HEK293T (cell line): Measurements from ENCODE around the gene ZNF362.

Experiments used
- CTCF ChIA-PET: fragments of 350-600 bp; formaldehyde crosslinking; extraction: SDS; loops from one replicate; lab custom pipeline; 2021; ENCODE audit warnings: antibody characterized with exemption, inconsistent platforms; lab: Yijun Ruan, JAX
- POLR2A ChIA-PET: fragments of 350-600 bp; formaldehyde crosslinking; extraction: SDS; loops from one replicate; lab custom pipeline; 2020; ENCODE audit warnings: antibody characterized with exemption, inconsistent platforms; lab: Yijun Ruan, JAX
- DNase-seq: peaks from one replicate; pipeline ENCODE4 v3.0.0; 2012; ENCODE audit warnings: mixed read lengths; ENCODE audit errors: extremely low spot score
- ARNT ChIP-seq: fragments of 450-650 bp; IDR thresholded peaks from 2 replicates; pipeline ENCODE4 v1.6.1; 2017; ENCODE audit warnings: mild to moderate bottlenecking
- BHLHE40 ChIP-seq: fragments of 450-650 bp; IDR thresholded peaks from 2 replicates; pipeline ENCODE4 v1.6.1; 2016; ENCODE audit warnings: mild to moderate bottlenecking, moderate library complexity, borderline replicate concordance
- CTBP1 ChIP-seq: fragments of 450-650 bp; IDR thresholded peaks from 2 replicates; pipeline ENCODE4 v1.6.1; 2016; ENCODE audit warnings: borderline replicate concordance
- ELF4 ChIP-seq: fragments of 450-650 bp; IDR thresholded peaks from 2 replicates; pipeline ENCODE4 v1.6.1; 2017; ENCODE audit warnings: antibody characterized with exemption
- FOXA1 ChIP-seq: fragments of 450-650 bp; IDR thresholded peaks from 2 replicates; pipeline ENCODE4 v1.6.1; 2016; ENCODE audit warnings: mild to moderate bottlenecking
- FOXK2 ChIP-seq: fragments of 450-650 bp; IDR thresholded peaks from 2 replicates; pipeline ENCODE4 v1.6.1; 2016; ENCODE audit warnings: mild to moderate bottlenecking
- FOXM1 ChIP-seq: fragments of 450-650 bp; IDR thresholded peaks from 2 replicates; pipeline ENCODE4 v1.6.1; 2017; ENCODE audit warnings: mild to moderate bottlenecking, borderline replicate concordance
- HDGF ChIP-seq: fragments of 450-650 bp; IDR thresholded peaks from 2 replicates; pipeline ENCODE4 v1.6.1; 2017; ENCODE audit warnings: antibody characterized with exemption, borderline replicate concordance
- L3MBTL2 ChIP-seq: fragments of 450-650 bp; conservative IDR thresholded peaks from 2 replicates; pipeline ENCODE4 v1.6.1; 2016; ENCODE audit warnings: mild to moderate bottlenecking
- LEF1 ChIP-seq: fragments of 450-650 bp; IDR thresholded peaks from 2 replicates; pipeline ENCODE4 v1.6.1; 2017; ENCODE audit warnings: mild to moderate bottlenecking, borderline replicate concordance
- NFRKB ChIP-seq: fragments of 450-650 bp; IDR thresholded peaks from 2 replicates; pipeline ENCODE4 v1.6.1; 2016; ENCODE audit warnings: mild to moderate bottlenecking, moderate library complexity
- SP1 ChIP-seq: fragments of 450-650 bp; IDR thresholded peaks from 2 replicates; pipeline ENCODE4 v1.6.1; 2017
- SUZ12 ChIP-seq: fragments of 450-650 bp; IDR thresholded peaks from 2 replicates; pipeline ENCODE4 v1.6.1; 2016; ENCODE audit warnings: mild to moderate bottlenecking
- TARDBP ChIP-seq: fragments of 450-650 bp; IDR thresholded peaks from 2 replicates; pipeline ENCODE4 v1.6.1; 2016
- ZNF384 ChIP-seq: fragments of 450-650 bp; IDR thresholded peaks from 2 replicates; pipeline ENCODE4 v1.6.1; 2016
- TF ChIP-seq, protein P1 (sequence below): fragments of 450-650 bp; IDR thresholded peaks from 2 replicates; pipeline ENCODE4 v1.6.1; 2016

The ZNF362 gene

GRCh38 chr1:33273406-33273805 lies 17.1 kb downstream of the ZNF362 start:
- ChIA-PET POLR2A (interaction anchor here (0.9 to 1.7 kb wide), 2 partner anchors 76 to 146 kb away, joined by 3 to 4 read pairs; no protein-coding TSS in a partner anchor), CTCF (interaction anchor here (1.0 kb wide), 1 partner anchor 22 kb away, joined by 3 read pairs; no protein-coding TSS in a partner anchor)
- DNase-seq = no peak
- TF ChIP-seq ELF4 (no peak), FOXA1 (no peak)

GRCh38 chr1:33273961-33274371 lies 17.7 kb downstream of the ZNF362 start:
- POLR2A ChIA-PET = interaction anchor here (0.9 to 1.7 kb wide), 2 partner anchors 76 to 147 kb away, joined by 3 to 4 read pairs; no protein-coding TSS in a partner anchor

DNA sequence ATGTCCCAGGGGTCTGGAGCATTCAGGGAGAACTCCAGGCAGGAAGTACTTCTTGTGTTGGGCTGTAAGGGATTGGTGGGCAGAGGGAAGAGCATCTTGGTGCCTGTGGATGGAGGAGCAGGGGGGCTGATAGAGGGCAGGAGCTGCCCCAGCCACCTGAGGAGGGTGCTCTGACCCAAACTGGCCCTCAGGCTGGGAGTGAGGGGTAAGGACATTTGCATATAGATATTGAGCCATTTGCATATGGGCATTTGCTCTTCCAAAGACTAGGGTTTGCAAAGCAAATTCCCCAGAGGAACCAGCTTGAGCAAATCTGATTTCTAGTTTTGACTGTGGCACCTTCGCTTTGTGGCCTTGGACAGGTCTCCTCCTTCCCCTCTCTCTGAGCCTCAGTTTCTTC lies 18.2 kb downstream of the ZNF362 start:
- no peak for DNase-seq
- TF ChIP-seq FOXA1 (no peak), TARDBP (no peak), SUZ12 (no peak), BHLHE40 (no peak), ELF4 (no peak), ZNF384 (no peak), NFRKB (no peak), CTBP1 (no peak), ARNT (no peak), LEF1 (no peak), HDGF (no peak)
- POLR2A ChIA-PET = interaction anchor here (1.7 kb wide), 1 partner anchor 147 kb away, joined by 4 read pairs; no protein-coding TSS in a partner anchor
- CTCF ChIA-PET = no interaction called here

More at GRCh38 chr1:33273961-33274371, 17.7 kb downstream of the ZNF362 start:
- TF ChIP-seq LEF1 = no peak
- TF ChIP-seq CTBP1 = no peak
- no peak for TF ChIP-seq TARDBP
- TF ChIP-seq BHLHE40 = no peak
- TF ChIP-seq NFRKB = no peak
- no peak for TF ChIP-seq HDGF
- TF ChIP-seq SP1 = no peak
- no peak for TF ChIP-seq ARNT
- no peak for TF ChIP-seq FOXK2
- CTCF ChIA-PET = interaction anchor here (1.0 kb wide), 1 partner anchor 21 kb away, joined by 3 read pairs; no protein-coding TSS in a partner anchor
- DNase-seq = no peak

GRCh38 chr1:33275195-33275594 lies 18.9 kb downstream of the ZNF362 start:
- ChIA-PET POLR2A (interaction anchor here (1.7 kb wide), 1 partner anchor 148 kb away, joined by 4 read pairs; no protein-coding TSS in a partner anchor), CTCF (no interaction called here)
- no peak for DNase-seq
- no peak for TF ChIP-seq HDGF
- 0 out of 2 replicates have a peak, but pooled peaks have one; percentile 2 for TF ChIP-seq ARNT

DNA sequence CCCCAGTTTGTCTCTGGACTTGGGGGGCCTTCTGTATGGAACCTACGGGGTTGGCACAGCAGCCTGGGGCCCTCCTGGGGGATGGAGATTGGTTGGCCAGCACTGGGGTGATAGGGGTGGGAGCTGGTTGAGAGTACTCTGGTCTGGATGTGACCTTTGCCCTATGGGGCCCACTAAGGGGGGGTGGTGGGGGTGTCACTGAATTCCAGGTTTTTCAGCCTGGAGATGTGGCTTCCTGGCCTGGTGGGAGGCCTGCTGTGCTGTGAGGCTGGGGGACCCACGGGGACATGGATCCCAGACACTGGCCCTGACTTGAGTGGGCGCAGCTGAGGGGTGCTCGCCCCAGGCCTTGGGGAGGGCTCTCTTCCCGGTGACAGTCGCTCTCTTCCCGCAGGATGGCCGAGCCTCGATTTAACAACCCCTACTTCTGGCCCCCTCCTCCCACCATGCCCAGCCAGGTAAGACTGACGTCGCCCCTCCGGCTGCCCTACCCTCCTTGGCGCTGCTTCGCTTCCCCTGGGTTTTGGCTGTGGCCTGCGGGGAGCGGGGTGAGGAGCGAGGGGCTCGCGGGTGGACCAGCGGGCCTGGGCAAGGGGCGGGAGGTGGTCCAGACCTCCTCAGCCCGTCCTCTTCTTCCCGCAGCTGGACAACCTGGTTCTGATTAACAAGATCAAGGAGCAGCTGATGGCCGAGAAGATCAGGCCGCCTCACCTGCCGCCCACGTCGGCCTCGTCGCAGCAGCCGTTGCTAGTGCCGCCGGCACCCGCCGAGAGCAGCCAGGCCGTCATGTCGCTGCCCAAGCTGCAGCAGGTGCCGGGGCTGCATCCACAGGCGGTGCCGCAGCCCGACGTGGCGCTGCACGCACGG lies 19.6 kb downstream of the ZNF362 start:
- no peak for TF ChIP-seq NFRKB
- TF ChIP-seq ARNT = no peak
- TF ChIP-seq L3MBTL2 = no peak
- no peak for TF ChIP-seq FOXK2
- no peak for TF ChIP-seq LEF1
- no peak for TF ChIP-seq SUZ12
- no peak for TF ChIP-seq BHLHE40
- no peak for DNase-seq
- CTCF ChIA-PET = no interaction called here
- POLR2A ChIA-PET = no interaction called here

DNA sequence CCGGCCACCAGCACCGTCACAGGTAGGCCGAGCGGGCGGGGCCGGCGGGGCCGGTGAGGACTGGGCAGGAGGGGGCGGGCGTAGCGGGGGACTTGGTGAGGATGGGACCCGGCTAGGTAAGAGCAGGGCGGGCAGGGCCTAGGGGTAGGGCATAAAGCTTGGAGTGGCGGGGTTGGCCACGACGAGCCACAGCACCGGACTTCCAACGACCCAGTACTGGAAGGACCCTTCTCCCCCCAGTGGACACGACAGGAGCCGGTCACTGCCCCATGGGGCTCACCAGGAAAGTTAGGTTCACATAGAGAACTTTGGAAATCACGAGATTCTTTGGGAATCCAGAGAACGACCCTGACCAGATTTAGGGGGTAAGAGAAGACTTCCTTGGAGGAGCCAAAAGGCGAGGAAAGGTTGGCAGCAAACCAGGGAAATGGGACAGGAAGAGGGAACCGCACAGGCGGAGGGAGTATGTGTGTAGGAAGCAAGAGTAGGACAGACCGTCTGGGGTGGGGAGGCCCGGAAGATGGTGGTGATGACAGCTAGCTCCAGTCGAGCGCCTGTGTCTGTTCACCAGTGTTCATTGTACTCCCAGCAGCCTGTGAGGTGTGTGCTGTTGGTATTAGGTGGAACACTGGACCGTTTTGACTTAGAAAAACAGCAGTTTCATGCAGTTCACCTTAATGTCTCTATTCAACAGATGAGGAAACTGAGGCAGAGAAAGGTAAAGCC lies 20.4 kb downstream of the ZNF362 start:
- ChIA-PET CTCF (no interaction called here), POLR2A (no interaction called here)
- no peak for DNase-seq
- no peak for TF ChIP-seq L3MBTL2
- TF ChIP-seq SP1 = no peak
- TF ChIP-seq ZNF384 = no peak
- no peak for TF ChIP-seq ELF4
- no peak for TF ChIP-seq LEF1
- TF ChIP-seq NFRKB = no peak
- no peak for TF ChIP-seq SUZ12
- TF ChIP-seq TARDBP = no peak
- TF ChIP-seq BHLHE40 = no peak
- TF ChIP-seq HDGF = no peak
- no peak for TF ChIP-seq FOXA1
- TF ChIP-seq ARNT = no peak
- TF ChIP-seq CTBP1 = no peak
- TF ChIP-seq, protein P1, sequence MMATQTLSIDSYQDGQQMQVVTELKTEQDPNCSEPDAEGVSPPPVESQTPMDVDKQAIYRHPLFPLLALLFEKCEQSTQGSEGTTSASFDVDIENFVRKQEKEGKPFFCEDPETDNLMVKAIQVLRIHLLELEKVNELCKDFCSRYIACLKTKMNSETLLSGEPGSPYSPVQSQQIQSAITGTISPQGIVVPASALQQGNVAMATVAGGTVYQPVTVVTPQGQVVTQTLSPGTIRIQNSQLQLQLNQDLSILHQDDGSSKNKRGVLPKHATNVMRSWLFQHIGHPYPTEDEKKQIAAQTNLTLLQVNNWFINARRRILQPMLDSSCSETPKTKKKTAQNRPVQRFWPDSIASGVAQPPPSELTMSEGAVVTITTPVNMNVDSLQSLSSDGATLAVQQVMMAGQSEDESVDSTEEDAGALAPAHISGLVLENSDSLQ = no peak
- no peak for TF ChIP-seq FOXM1
- TF ChIP-seq FOXK2 = no peak

DNA sequence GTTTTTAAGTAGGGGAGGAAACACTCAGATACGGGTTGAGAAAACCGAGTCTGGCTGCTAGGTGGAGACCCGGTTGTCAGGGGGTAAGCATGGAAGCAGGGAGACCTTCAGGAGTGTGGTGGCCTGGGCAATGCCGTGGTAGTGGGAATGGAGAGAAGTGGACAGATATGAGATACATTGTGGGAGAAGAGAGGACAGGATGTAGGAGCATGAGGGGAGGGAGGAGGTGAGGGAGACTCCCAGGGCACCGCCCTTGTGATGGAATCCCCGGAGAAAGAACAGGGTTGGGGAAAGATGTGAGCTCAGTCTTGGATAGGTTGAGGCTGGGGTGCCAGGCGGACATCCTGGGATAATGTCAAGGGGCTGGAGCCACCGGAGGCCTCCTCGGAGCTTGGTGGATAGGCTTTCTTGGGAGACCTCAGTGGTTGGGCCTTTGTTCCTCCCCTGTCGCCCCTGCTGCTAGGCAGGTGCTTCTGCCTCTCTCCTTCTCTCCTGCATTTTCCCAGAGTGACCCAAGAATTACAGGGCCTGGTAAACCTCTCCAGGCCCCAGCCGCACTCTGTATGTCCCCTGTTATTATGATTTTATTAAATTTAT lies 21.3 kb downstream of the ZNF362 start:
- ChIA-PET CTCF (interaction anchor here (1.5 kb wide), 1 partner anchor 18 kb away, joined by 5 read pairs; no protein-coding TSS in a partner anchor), POLR2A (no interaction called here)
- TF ChIP-seq, protein P1 = no peak
- TF ChIP-seq TARDBP (no peak), ZNF384 (no peak), SP1 (no peak), NFRKB (no peak), FOXA1 (no peak), FOXM1 (no peak), ELF4 (no peak), LEF1 (no peak), L3MBTL2 (no peak), HDGF (no peak), BHLHE40 (no peak), CTBP1 (no peak), SUZ12 (no peak), ARNT (no peak), FOXK2 (no peak)
- no peak for DNase-seq
